ENCODE results near the gene PSRC1.
"Not testable (repeated sequence)": the region's sequence is repeated elsewhere in the genome, so short reads cannot be mapped to it uniquely, and the experiment has no call there.

The PSRC1 gene

GRCh38 chr1:109295712-109296415 is 12.9 kb upstream of the PSRC1 start:
- DNase-seq: no peak

GRCh38 chr1:109294481-109294880 is 11.5 kb upstream of the PSRC1 start:
- DNase-seq: no peak

- no peak for DNase-seq
These were observed 10.1 kb upstream of the PSRC1 start for GRCh38 chr1:109293026-109293425.

DNA sequence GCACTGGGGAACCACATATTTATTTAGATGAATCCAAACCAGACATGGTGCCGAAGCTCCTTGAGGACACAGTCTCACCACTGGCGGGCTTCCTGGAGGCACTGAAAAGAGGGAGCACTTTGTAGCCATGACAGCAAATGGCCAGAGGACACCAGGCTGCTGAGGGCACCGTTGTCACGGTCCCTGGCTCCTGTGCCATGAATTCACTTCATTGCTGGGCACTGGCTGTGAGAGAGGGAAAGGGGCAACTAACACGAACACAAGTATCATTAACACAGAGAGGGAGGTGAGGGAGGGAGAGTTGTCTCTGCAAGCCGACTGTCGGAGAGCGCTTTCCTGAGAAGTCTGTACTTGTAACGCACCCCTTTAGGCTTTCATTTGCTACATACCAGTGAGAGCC is 9.4 kb upstream of the PSRC1 start:
- no peak for DNase-seq

- peak; percentile 46 for DNase-seq
These were observed 8.1 kb upstream of the PSRC1 start for GRCh38 chr1:109290998-109291397.

- no peak for DNase-seq
These were observed 7.2 kb upstream of the PSRC1 start for GRCh38 chr1:109290137-109290536.

- DNase-seq: not testable (repeated sequence)
These were observed 3.8 kb upstream of the PSRC1 start for GRCh38 chr1:109286762-109287161.

- no peak for DNase-seq
These were observed 1.0 kb upstream of the PSRC1 start for GRCh38 chr1:109283748-109284600.

- no peak for DNase-seq
These were observed 421 bp downstream of the PSRC1 start for GRCh38 chr1:109282497-109282951.

DNA sequence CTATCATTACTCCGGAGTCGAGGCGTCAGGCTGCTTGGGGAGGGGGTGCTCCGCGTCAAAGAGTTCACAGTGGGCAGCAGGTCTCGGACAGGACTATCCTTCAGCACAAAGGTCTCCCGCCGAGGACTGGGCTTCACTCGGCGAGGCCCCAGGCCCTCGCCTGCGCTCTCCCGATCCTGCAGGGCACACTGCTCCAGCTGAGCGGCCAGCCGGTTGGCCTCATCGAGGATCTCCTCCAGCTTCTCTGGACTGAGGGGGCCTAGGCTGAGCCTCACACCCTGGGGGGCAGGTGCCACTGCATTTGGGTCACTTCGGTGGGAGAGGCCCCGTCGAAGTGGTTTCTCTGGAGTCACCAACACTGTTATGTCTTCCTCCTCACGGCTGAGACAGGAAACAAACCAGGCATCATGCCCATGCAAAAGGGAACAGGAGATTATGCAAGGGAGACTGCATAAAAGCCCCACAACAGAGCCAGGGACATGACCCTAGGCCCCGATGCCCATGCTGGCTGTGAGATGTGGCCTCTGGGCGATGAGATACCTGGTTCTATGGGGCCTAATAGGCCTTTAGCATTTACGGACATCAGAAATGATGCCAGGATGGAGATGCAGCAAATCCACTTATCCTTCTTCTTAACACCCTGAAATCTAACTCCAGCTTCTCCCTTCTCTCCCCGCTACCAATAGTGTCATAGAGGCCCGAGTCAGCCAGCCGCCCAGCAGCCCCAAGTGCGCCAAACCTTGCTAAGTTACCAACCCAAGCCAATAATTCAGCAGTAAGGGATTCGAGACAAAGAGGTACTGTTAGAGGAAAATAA is 1.1 kb downstream of the PSRC1 start:
- DNase-seq: peak; percentile 33

DNA sequence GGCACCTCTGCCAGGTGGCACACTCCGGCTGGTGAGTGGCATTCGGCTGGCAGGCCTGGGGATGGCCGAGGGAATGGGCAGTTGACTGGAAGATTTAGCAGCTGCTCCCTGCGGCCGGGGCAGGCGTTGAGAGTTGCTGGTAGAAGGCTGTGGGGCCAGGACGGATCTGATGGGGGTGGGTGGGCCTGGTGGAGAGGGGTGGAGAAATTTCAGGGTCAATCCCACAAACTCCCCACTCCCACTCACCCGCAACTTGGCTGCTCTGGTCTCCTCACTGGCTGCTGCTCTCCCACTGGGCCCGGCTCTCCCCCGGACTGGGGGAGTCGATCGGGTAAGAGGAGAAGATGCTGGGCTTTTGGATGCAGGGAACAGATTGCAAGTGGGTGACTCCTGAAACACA is 2.1 kb downstream of the PSRC1 start:
- DNase-seq: no peak

GRCh38 chr1:109279615-109280278 is 3.2 kb downstream of the PSRC1 start:
- DNase-seq: no peak

- peak; percentile 63 for DNase-seq
These were observed 5.3 kb downstream of the PSRC1 start for GRCh38 chr1:109277434-109278204.

GRCh38 chr1:109275706-109276345 is 7.1 kb downstream of the PSRC1 start:
- DNase-seq: no peak

- DNase-seq: no peak
These were observed 8.1 kb downstream of the PSRC1 start for GRCh38 chr1:109274533-109275476.

DNA sequence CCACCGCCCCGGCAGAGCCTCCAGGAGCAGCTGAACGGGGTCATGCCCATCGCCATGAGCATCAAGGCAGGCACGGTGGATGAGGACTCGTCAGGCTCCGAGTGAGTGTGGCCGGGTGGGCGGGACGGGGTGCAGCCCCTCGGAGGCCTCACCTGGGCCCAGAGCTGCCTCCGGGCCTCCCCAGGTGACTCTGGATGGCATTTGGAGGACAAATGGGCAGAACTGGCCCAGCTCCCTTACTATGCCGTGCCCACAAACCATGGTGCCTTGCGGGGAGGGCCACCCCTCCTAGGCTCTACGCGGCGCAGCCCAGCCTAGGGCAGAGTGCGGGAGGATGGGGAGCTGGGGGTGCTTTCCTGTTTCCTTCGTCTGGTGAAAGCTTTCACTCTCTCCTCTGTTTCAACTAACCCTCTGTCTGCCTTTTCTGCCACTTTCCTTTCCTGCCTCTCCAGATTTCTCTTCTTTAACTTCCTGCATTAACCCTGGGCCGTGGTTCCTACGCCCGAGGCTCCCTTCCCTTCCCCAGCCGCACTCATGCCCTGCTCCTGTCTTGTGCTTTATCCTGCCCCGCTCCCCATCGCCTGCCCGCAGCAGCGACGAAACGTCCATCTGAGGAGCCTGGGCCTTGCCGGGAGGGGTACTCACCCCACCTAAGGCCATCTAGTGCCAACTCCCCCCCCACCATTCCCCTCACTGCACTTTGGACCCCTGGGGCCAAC is 9.2 kb downstream of the PSRC1 start:
- no peak for DNase-seq

GRCh38 chr1:109272831-109273547 is 10.0 kb downstream of the PSRC1 start:
- no peak for DNase-seq

DNA sequence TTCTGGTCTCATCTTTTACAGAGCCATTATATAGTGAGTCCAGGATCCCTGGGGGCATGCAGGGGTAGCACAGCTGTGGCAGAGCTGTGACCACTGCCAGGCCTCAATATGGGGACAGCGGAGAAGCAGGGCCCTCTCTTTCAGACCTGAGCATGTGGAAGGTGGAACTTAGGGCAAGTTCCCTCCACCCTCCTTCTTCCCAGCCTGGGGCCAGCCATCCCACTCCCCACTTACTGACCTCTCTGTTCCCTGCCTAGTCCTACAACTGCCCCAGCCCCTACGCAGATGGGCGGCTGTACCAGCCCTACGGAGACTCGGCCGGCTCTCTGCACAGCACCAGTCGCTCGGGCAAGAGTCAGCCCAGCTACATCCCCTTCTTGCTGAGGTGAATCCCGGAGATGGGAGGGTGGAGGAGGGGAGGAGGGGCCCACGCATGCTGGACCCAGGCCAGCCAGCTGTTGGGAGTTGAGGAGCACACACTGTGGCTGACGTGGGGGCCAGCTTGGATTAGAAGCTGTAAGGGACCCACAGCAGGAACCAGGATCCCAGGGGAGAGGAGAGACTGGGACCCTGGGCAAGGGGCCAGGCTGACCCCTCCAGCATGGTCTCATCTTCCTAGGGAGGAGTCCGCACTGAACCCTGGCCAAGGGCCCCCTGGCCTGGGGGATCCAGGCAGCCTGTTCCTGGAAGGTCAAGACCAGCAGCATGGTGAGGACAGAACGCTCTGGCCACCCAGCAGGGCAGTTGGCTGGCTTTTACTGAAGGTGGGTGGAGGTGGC is 10.7 kb downstream of the PSRC1 start:
- no peak for DNase-seq

All from CD4-positive, alpha-beta T cell treated with Interleukin-15 for 1 hour (primary cell).